ENCODE data around the gene FOXK2. TPM values are rescaled to one million over a fixed set of nuclear protein-coding genes. Genes with fewer than 3 reads are reported as not detected.
"Not testable (repeated sequence)": the region's sequence is repeated elsewhere in the genome, so short reads cannot be mapped to it uniquely, and the experiment has no call there.

FOXK2 gene
- total and polyA plus RNA-seq, 2 donors (not counting 1 experiment from before 2014, with no cell fraction given): 19.7 to 62.7 TPM

GRCh38 chr17:82583720-82584234 is 64.2 kb downstream of the FOXK2 start:
- TF ChIP-seq EZH2 (IDR thresholded peaks at IDR 0.05; ENCODE audit: borderline replicate concordance, insufficient read depth, low read depth, low read length, poor library complexity, severe bottlenecking) (no peak), CTCF (IDR thresholded peaks at IDR 0.05) (no peak)
- Histone ChIP-seq H3K27me3 (replicated peaks in 1 of 4; ENCODE audit: control extremely low read depth in 1 of 4, control insufficient read depth in 3 of 4, insufficient read depth in 4 of 4, low read length in 3 of 4) (no peaks in the 10 kb centered on the region), H2AFZ (ENCODE audit: insufficient read depth, low read depth, low read length, poor library complexity, severe bottlenecking) (no peak overlapping the region), H3K4me2 (replicated peaks; ENCODE audit: low read depth, low read length, poor library complexity, severe bottlenecking) (no peak overlapping the region), H3K4me3 (ENCODE audit: control extremely low read depth in 1 of 5, extremely low read depth in 1 of 5, insufficient read depth in 1 of 5, low read depth in 2 of 5, low read length in 4 of 5) (no peak overlapping the region), H3K36me3 (replicated peaks in 1 of 2; ENCODE audit: control extremely low read depth in 1 of 2, control insufficient read depth in 1 of 2, extremely low read depth in 1 of 2, insufficient read depth in 2 of 2, low read length in 1 of 2) (peaks cover 0 to 36% of the 10 kb centered on the region in 2 experiments), H3K9ac (ENCODE audit: low read length) (no peak overlapping the region), H3K4me1 (ENCODE audit: control insufficient read depth in 2 of 2, insufficient read depth in 2 of 2, low read length in 2 of 2) (peaks cover 3 to 6% of the 10 kb centered on the region in 2 donors), H3K27ac (ENCODE audit: low read length in 2 of 2) (no peak overlapping the region), H3K79me2 (ENCODE audit: control insufficient read depth, insufficient read depth, low read length) (no peaks in the 10 kb centered on the region), H4K20me1 (ENCODE audit: control insufficient read depth, insufficient read depth, low read length, poor library complexity, severe bottlenecking) (no peaks in the 10 kb centered on the region), H3K9me3 (ENCODE audit: control extremely low read depth in 1 of 3, control insufficient read depth in 2 of 3, insufficient read depth in 1 of 3, low read length in 2 of 3) (peaks cover 0 to 3% (median 0%) of the 10 kb centered on the region in 3 donors)
- ATAC-seq (ENCODE audit: low read depth) (no peak), DNase-seq (no peak)
- intact Hi-C loops (cut with micrococcal nuclease): no loop called here
- WGBS (ENCODE audit: insufficient coverage): 91% methylated on average over 28 of the region's 28 CpGs
- no peaks in the 10 kb centered on the region for H3K27me3 Mint-ChIP-seq
- CTCF ChIA-PET: interaction anchor here (0.7 kb wide), 1 partner anchor 19 kb away, joined by 4 read pairs; no protein-coding TSS in a partner anchor
- no peak overlapping the region for H3K27ac Mint-ChIP-seq
- no peak overlapping the region for H3K4me3 Mint-ChIP-seq
- POLR2A ChIA-PET: no interaction called here
- no peaks in the 10 kb centered on the region for H3K9me3 Mint-ChIP-seq (ENCODE audit: insufficient read depth)
- peaks cover 11% of the 10 kb centered on the region for H3K4me1 Mint-ChIP-seq

GRCh38 chr17:82585935-82586575 is 66.5 kb downstream of the FOXK2 start:
- intact Hi-C loops (cut with micrococcal nuclease); H3K4me3 ChIP-seq (ENCODE audit: control extremely low read depth in 1 of 5, extremely low read depth in 1 of 5, insufficient read depth in 1 of 5, low read depth in 2 of 5, low read length in 4 of 5); H2AFZ ChIP-seq (ENCODE audit: insufficient read depth, low read depth, low read length, poor library complexity, severe bottlenecking); H3K4me3 Mint-ChIP-seq; H3K27ac ChIP-seq (ENCODE audit: low read length in 2 of 2); H4K20me1 ChIP-seq (ENCODE audit: control insufficient read depth, insufficient read depth, low read length, poor library complexity, severe bottlenecking); DNase-seq; H3K9ac ChIP-seq (ENCODE audit: low read length); CTCF ChIA-PET; H3K4me2 ChIP-seq (replicated peaks; ENCODE audit: low read depth, low read length, poor library complexity, severe bottlenecking); H3K9me3 Mint-ChIP-seq (ENCODE audit: insufficient read depth); POLR2A ChIA-PET; H3K27me3 ChIP-seq (replicated peaks in 1 of 4; ENCODE audit: control extremely low read depth in 1 of 4, control insufficient read depth in 3 of 4, insufficient read depth in 4 of 4, low read length in 3 of 4); H3K4me1 ChIP-seq (ENCODE audit: control insufficient read depth in 2 of 2, insufficient read depth in 2 of 2, low read length in 2 of 2); H3K27me3 Mint-ChIP-seq; H3K79me2 ChIP-seq (ENCODE audit: control insufficient read depth, insufficient read depth, low read length); ATAC-seq (ENCODE audit: low read depth); H3K9me3 ChIP-seq (ENCODE audit: control extremely low read depth in 1 of 3, control insufficient read depth in 2 of 3, insufficient read depth in 1 of 3, low read length in 2 of 3): not testable (repeated sequence)
- WGBS (ENCODE audit: insufficient coverage): 95% methylated on average over 17 of the region's 23 CpGs
- H3K36me3 ChIP-seq (replicated peaks in 1 of 2; ENCODE audit: control extremely low read depth in 1 of 2, control insufficient read depth in 1 of 2, extremely low read depth in 1 of 2, insufficient read depth in 2 of 2, low read length in 1 of 2): peaks cover 0 to 36% of the 10 kb centered on the region in 2 experiments
- Mint-ChIP-seq H3K4me1 (peaks cover 11% of the 10 kb centered on the region), H3K27ac (peak overlapping the region; percentile 37)

Measured in B cell (primary cell).